ENCODE results near the gene WDR90.

The WDR90 gene

GRCh38 chr16:660459-661183 lies 11.5 kb downstream of the WDR90 start:
- peak; percentile 88 for DNase-seq (ENCODE audit: low read depth)

- no peak for DNase-seq (ENCODE audit: low read depth)
Measured at GRCh38 chr16:661184-661821, 12.1 kb downstream of the WDR90 start.

- no peak for DNase-seq (ENCODE audit: low read depth)
Measured at GRCh38 chr16:662095-662494, 12.9 kb downstream of the WDR90 start.

- DNase-seq (ENCODE audit: low read depth): no peak
Measured at GRCh38 chr16:662597-662996, 13.4 kb downstream of the WDR90 start.

- DNase-seq (ENCODE audit: low read depth): no peak
Measured at GRCh38 chr16:666572-666971, 17.4 kb downstream of the WDR90 start.

- DNase-seq (ENCODE audit: low read depth): no peak
Measured at GRCh38 chr16:667113-667779, 18.1 kb downstream of the WDR90 start.

- peak; percentile 93 for DNase-seq (ENCODE audit: low read depth)
Measured at GRCh38 chr16:667780-668518, 18.8 kb downstream of the WDR90 start, which contains the start of gene RHOT2. TSS of gene RHOT2 (plus strand) at chr16:668132. CDS start at chr16:668200, 68 bp downstream.

GRCh38 chr16:668519-669171 lies 19.5 kb downstream of the WDR90 start:
- DNase-seq (ENCODE audit: low read depth): peak; percentile 40

- DNase-seq (ENCODE audit: low read depth): no peak
Measured at GRCh38 chr16:669666-670065, 20.5 kb downstream of the WDR90 start.

GRCh38 chr16:670485-671352 lies 21.6 kb downstream of the WDR90 start:
- DNase-seq (ENCODE audit: low read depth): no peak

GRCh38 chr16:671353-672131 lies 22.4 kb downstream of the WDR90 start:
- no peak for DNase-seq (ENCODE audit: low read depth)

GRCh38 chr16:672371-672770 lies 23.2 kb downstream of the WDR90 start:
- no peak for DNase-seq (ENCODE audit: low read depth)

- no peak for DNase-seq (ENCODE audit: low read depth)
Measured at GRCh38 chr16:672851-673250, 23.7 kb downstream of the WDR90 start.

GRCh38 chr16:673399-673991 lies 24.3 kb downstream of the WDR90 start:
- no peak for DNase-seq (ENCODE audit: low read depth)

GRCh38 chr16:674214-674881 lies 25.2 kb downstream of the WDR90 start:
- no peak for DNase-seq (ENCODE audit: low read depth)

- DNase-seq (ENCODE audit: low read depth): peak; percentile 46
Measured at GRCh38 chr16:674968-675883, 26.1 kb downstream of the WDR90 start, which contains the start of gene RHBDL1. TSS of gene RHBDL1 (plus strand) at chr16:675671. CDS start at chr16:675791, 120 bp downstream.

GRCh38 chr16:675884-676564 lies 26.9 kb downstream of the WDR90 start:
- DNase-seq (ENCODE audit: low read depth): no peak

All from ELR (cell line).